B cell (primary cell): ENCODE results near the gene TEPSIN. TPM values are rescaled to one million over a fixed set of nuclear protein-coding genes. Genes with fewer than 3 reads are reported as not detected.

Experiments
- ATAC-seq: fragments of 200-7000 bp; cut with Tn5 transposase; one replicate; pipeline ENCODE4 v1.10.0; 2021; ENCODE audit warnings: low read depth, mild to moderate bottlenecking, moderate number of reproducible peaks, moderate library complexity
- CTCF ChIA-PET: fragments of 350-600 bp; sonication (Branson Sonifier 250); formaldehyde crosslinking; loops from one replicate; lab custom pipeline; 2021; ENCODE audit warnings: antibody characterized with exemption, inconsistent platforms; lab: Charles Lee
- POLR2A ChIA-PET: fragments of 350-600 bp; sonication (Branson Sonifier 250); formaldehyde crosslinking; loops from one replicate; lab custom pipeline; 2021; ENCODE audit warnings: antibody characterized with exemption; lab: Charles Lee
- DNase-seq: peaks from one replicate; pipeline ENCODE4 v3.0.0; 2013
- H2AFZ ChIP-seq: 2 replicates; pipeline ENCODE4 v1.6.1; 2012; ENCODE audit warnings: mild to moderate bottlenecking, low read depth, low read length; ENCODE audit not compliant: insufficient read depth, poor library complexity, severe bottlenecking
- H3K27ac ChIP-seq, 2 donors: 1 replicate in 1 of 2; 2 replicates in 1 of 2; pipeline ENCODE4 v1.5.1; 2012 to 2013; ENCODE audit warnings: low read length in 2 of 2, mild to moderate bottlenecking in 2 of 2, moderate library complexity in 1 of 2
- H3K27me3 ChIP-seq, 4 experiments: fragments of 200-600 bp in 1 of 4; sonication (generic) in 1 of 4; replicated peaks in 1 of 4; 1 replicate in 2 of 4; 2 replicates in 2 of 4; pipeline versions ENCODE4 v1.6.1 to v1.7.0; 2013 to 2016; ENCODE audit warnings: low read length in 3 of 4, mild to moderate bottlenecking in 2 of 4, mixed read lengths in 1 of 4, moderate library complexity in 1 of 4; ENCODE audit not compliant: insufficient read depth in 4 of 4, control insufficient read depth in 3 of 4; ENCODE audit errors: control extremely low read depth in 1 of 4
- H3K36me3 ChIP-seq, 2 experiments: replicated peaks in 1 of 2; 1 replicate in 1 of 2; 2 replicates in 1 of 2; pipeline versions ENCODE4 v1.6.1 to v1.7.1; 2013; ENCODE audit warnings: low read length in 1 of 2; ENCODE audit not compliant: insufficient read depth in 2 of 2, control insufficient read depth in 1 of 2; ENCODE audit errors: control extremely low read depth in 1 of 2, extremely low read depth in 1 of 2
- H3K4me1 ChIP-seq, 2 donors: fragments of 200-600 bp in 1 of 2; sonication (generic) in 1 of 2; 1 replicate in 1 of 2; 2 replicates in 1 of 2; pipeline versions ENCODE4 v1.5.1 to v1.6.1; 2013 to 2017; ENCODE audit warnings: low read length in 2 of 2; ENCODE audit not compliant: control insufficient read depth in 2 of 2, insufficient read depth in 2 of 2
- H3K4me2 ChIP-seq: replicated peaks from 2 replicates; pipeline ENCODE3; 2012; ENCODE audit warnings: mild to moderate bottlenecking, low read depth, low read length; ENCODE audit not compliant: poor library complexity, severe bottlenecking
- H3K4me3 ChIP-seq, 5 experiments: fragments of 200-600 bp in 1 of 5; sonication (generic) in 1 of 5; 1 replicate in 3 of 5; 2 replicates in 2 of 5; pipeline versions ENCODE4 v1.5.1 to v1.7.0; 2011 to 2016; ENCODE audit warnings: low read length in 4 of 5, mild to moderate bottlenecking in 4 of 5, low read depth in 2 of 5, control low read depth in 1 of 5, moderate library complexity in 1 of 5; ENCODE audit not compliant: insufficient read depth in 1 of 5; ENCODE audit errors: control extremely low read depth in 1 of 5, extremely low read depth in 1 of 5
- H3K79me2 ChIP-seq: fragments of 200-600 bp; sonication (generic); one replicate; pipeline ENCODE4 v1.6.0; 2016; ENCODE audit warnings: low read length; ENCODE audit not compliant: control insufficient read depth, insufficient read depth
- H3K9ac ChIP-seq: fragments of 200-600 bp; sonication (generic); 2 replicates; pipeline ENCODE4 v1.6.1; 2017; ENCODE audit warnings: mild to moderate bottlenecking, low read length, moderate library complexity
- H3K9me3 ChIP-seq, 3 donors: one replicate each; pipeline versions ENCODE4 v1.6.1 to v1.7.1; 2013; ENCODE audit warnings: low read length in 2 of 3; ENCODE audit not compliant: control insufficient read depth in 2 of 3, insufficient read depth in 1 of 3; ENCODE audit errors: control extremely low read depth in 1 of 3
- H4K20me1 ChIP-seq: 2 replicates; pipeline ENCODE4 v1.6.0; 2012; ENCODE audit warnings: mild to moderate bottlenecking, low read length; ENCODE audit not compliant: insufficient read depth, control insufficient read depth, poor library complexity, severe bottlenecking
- H3K27ac Mint-ChIP-seq: one replicate; pipeline ENCODE4 v1.8.0; 2021; ENCODE audit warnings: mixed read lengths
- H3K27me3 Mint-ChIP-seq: one replicate; pipeline ENCODE4 v1.8.0; 2021; ENCODE audit warnings: mixed read lengths
- H3K4me1 Mint-ChIP-seq: one replicate; pipeline ENCODE4 v1.8.0; 2021; ENCODE audit warnings: mixed read lengths
- H3K4me3 Mint-ChIP-seq: one replicate; pipeline ENCODE4 v1.8.0; 2021; ENCODE audit warnings: mixed read lengths
- H3K9me3 Mint-ChIP-seq: one replicate; pipeline ENCODE4 v1.8.0; 2022; ENCODE audit warnings: mixed read lengths; ENCODE audit not compliant: insufficient read depth
- EZH2 ChIP-seq: IDR thresholded peaks from 2 replicates; pipeline ENCODE4 v1.6.1; 2012; ENCODE audit warnings: borderline replicate concordance, low read depth, mild to moderate bottlenecking, moderate library complexity, low read length; ENCODE audit not compliant: insufficient read depth, poor library complexity, severe bottlenecking
- WGBS: methylation state at CpG from one replicate; pipeline ENCODE4 v1.1.5; 2013; ENCODE audit warnings: missing lambda C conversion rate; ENCODE audit not compliant: insufficient coverage; 5-methylcytosine and 5-hydroxymethylcytosine counted together
- intact Hi-C: fragments of 100-400 bp; cut with micrococcal nuclease; formaldehyde crosslinking; loops from one replicate; pipeline ENCODE4 v1.10.0; 2022
- polyA plus RNA-seq: library from polyadenylated mRNA; depleted of rRNA; stranded (reverse); fragments of >200 nt; gene quantifications from 2 replicates; pipeline ENCODE4 v1.2.3, GENCODE V29; 2012
- total RNA-seq, 2 donors: library from RNA; stranded (reverse); fragments of 120-200 nt in 1 of 2; gene quantifications; 1 replicate in 1 of 2; 2 replicates in 1 of 2; pipeline versions ENCODE4 v1.2.3 to v1.2.4, GENCODE V29; 2013 to 2022
- TF ChIP-seq, protein P1 (sequence below): fragments of 200-600 bp; IDR thresholded peaks from one replicate; pipeline ENCODE4 v1.8.0; 2022; ENCODE audit warnings: antibody characterized with exemption, mild to moderate bottlenecking

The TEPSIN gene
- total and polyA plus RNA-seq, 2 donors (not counting 1 experiment from before 2014, with no cell fraction given), result 180 to 273 TPM

- 87% methylated on average over 35 of the region's 35 CpGs for WGBS
- ATAC-seq (no peak), DNase-seq (no peak)
- H3K9me3 ChIP-seq, result no peaks in the 10 kb centered on the region
- H4K20me1 ChIP-seq, result peaks cover 89% of the 10 kb centered on the region
- Mint-ChIP-seq H3K4me3 (no peak overlapping the region), H3K9me3 (no peaks in the 10 kb centered on the region), H3K27ac (no peak overlapping the region), H3K27me3 (no peaks in the 10 kb centered on the region), H3K4me1 (peaks cover 11% of the 10 kb centered on the region)
- intact Hi-C loops, result loop anchor here (5.0 to 10.0 kb wide), 2 partner anchors 260 to 297 kb away; partner anchors contain the start of genes ACTG1 and FAAP100
- no peak overlapping the region for H3K4me2 ChIP-seq
- no peak overlapping the region for H2AFZ ChIP-seq
- peaks cover 0 to 14% of the 10 kb centered on the region in 2 donors for H3K4me1 ChIP-seq
- TF ChIP-seq, protein P1, sequence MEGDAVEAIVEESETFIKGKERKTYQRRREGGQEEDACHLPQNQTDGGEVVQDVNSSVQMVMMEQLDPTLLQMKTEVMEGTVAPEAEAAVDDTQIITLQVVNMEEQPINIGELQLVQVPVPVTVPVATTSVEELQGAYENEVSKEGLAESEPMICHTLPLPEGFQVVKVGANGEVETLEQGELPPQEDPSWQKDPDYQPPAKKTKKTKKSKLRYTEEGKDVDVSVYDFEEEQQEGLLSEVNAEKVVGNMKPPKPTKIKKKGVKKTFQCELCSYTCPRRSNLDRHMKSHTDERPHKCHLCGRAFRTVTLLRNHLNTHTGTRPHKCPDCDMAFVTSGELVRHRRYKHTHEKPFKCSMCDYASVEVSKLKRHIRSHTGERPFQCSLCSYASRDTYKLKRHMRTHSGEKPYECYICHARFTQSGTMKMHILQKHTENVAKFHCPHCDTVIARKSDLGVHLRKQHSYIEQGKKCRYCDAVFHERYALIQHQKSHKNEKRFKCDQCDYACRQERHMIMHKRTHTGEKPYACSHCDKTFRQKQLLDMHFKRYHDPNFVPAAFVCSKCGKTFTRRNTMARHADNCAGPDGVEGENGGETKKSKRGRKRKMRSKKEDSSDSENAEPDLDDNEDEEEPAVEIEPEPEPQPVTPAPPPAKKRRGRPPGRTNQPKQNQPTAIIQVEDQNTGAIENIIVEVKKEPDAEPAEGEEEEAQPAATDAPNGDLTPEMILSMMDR, result no peak
- TF ChIP-seq EZH2, result no peak
- ChIA-PET CTCF (interaction anchor here (2.6 to 4.2 kb wide), 2 partner anchors 229 to 345 kb away, joined by 33 to 44 read pairs; no protein-coding TSS in a partner anchor), POLR2A (no interaction called here)
- H3K36me3 ChIP-seq, result peaks cover 0 to 60% of the 10 kb centered on the region in 2 experiments
- H3K79me2 ChIP-seq, result peaks cover 20% of the 10 kb centered on the region
- H3K9ac ChIP-seq, result no peak overlapping the region
- H3K27me3 ChIP-seq, result no peaks in the 10 kb centered on the region
- no peak overlapping the region for H3K27ac ChIP-seq
- H3K4me3 ChIP-seq, result no peak overlapping the region
Observed at GRCh38 chr17:81254955-81255717, 16.3 kb upstream of the TEPSIN start.
